Keratinocyte (primary cell): ENCODE results near the gene SPTBN1.

Experiments
- EZH2 ChIP-seq: IDR thresholded peaks from one replicate; pipeline ENCODE4 v1.6.1; 2012; ENCODE audit warnings: inconsistent platforms, mild to moderate bottlenecking, low read length, moderate library complexity
- TF ChIP-seq, protein P1 (sequence below), 3 experiments: IDR thresholded peaks in 1 of 3; conservative IDR thresholded peaks in 1 of 3; optimal IDR thresholded peaks in 1 of 3; 2 replicates in 2 of 3; 3 replicates in 1 of 3; pipeline versions ENCODE3 to v1.5.1; 2011; ENCODE audit warnings: low read length in 3 of 3, mild to moderate bottlenecking in 3 of 3, moderate library complexity in 2 of 3, control low read depth in 1 of 3, inconsistent platforms in 1 of 3; ENCODE audit not compliant: insufficient read depth in 2 of 3; ENCODE audit errors: extremely low read depth in 1 of 3

DNA sequence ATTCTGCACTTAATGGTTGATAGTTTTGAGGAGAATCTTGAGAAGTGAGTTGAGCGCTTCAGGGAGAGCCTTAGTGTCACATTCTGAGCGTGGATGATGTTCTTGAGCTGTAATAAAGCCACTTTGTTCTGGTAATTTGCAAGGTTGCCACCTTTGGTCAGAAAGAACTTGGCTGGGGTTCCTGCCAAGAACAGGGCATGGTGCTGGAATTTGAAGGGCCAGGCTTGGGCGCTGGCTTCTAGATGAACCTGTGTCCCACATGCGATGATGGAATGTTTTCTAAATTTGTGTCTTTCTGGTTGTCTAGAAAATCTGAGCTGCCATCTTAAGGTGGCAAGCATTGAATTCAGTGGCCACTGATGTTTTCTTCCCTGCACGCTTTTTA lies 143.2 kb downstream of the SPTBN1 start:
- TF ChIP-seq, protein P1, sequence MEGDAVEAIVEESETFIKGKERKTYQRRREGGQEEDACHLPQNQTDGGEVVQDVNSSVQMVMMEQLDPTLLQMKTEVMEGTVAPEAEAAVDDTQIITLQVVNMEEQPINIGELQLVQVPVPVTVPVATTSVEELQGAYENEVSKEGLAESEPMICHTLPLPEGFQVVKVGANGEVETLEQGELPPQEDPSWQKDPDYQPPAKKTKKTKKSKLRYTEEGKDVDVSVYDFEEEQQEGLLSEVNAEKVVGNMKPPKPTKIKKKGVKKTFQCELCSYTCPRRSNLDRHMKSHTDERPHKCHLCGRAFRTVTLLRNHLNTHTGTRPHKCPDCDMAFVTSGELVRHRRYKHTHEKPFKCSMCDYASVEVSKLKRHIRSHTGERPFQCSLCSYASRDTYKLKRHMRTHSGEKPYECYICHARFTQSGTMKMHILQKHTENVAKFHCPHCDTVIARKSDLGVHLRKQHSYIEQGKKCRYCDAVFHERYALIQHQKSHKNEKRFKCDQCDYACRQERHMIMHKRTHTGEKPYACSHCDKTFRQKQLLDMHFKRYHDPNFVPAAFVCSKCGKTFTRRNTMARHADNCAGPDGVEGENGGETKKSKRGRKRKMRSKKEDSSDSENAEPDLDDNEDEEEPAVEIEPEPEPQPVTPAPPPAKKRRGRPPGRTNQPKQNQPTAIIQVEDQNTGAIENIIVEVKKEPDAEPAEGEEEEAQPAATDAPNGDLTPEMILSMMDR (optimal IDR thresholded peaks at IDR 0.05 in 1 of 3, IDR thresholded peaks at IDR 0.05 in 1 of 3, conservative IDR thresholded peaks at IDR 0.05 in 1 of 3; ENCODE audit: extremely low read depth in 1 of 3, insufficient read depth in 2 of 3, low read length in 3 of 3): no peak
- TF ChIP-seq EZH2: no peak
